KBM-7 (cell line): Measurements from ENCODE around the gene ACOT11.
A peak's percentile ranks its signal among the peaks of the same experiment; 100 is the strongest.
"Not testable (repeated sequence)": the region's sequence is repeated elsewhere in the genome, so short reads cannot be mapped to it uniquely, and the experiment has no call there.

Experiments used
- DNase-seq: peaks from one replicate; pipeline ENCODE4 v3.0.0-alpha.2; 2015
- in situ Hi-C: fragments of 300-500 bp; cut with MboI; formaldehyde crosslinking; loops from 2 replicates; pipeline ENCODE4 v1.14.3; 2020; ENCODE audit warnings: low sequenced_read_pairs, low pct_unique_long_range_greater_than_20kb, mixed read lengths

Gene ACOT11

DNA sequence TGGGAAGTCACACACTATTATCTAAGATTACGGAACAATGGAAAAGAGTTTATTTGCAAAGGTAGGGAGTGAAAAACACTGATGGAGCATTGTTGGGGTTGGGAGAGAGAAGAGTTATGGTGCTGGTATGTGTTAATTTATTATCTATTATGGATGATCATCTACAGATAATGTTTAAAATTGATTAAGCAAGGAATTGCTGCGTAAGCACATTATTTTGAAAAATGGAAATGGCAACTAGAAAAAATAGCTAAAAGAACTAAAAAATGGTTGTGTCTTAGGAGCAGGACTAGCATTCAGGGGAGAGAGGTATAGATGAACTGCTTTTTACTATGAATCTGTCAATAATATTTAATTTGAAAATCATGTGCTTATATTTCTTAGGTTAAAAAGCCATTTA lies 16.0 kb upstream of the ACOT11 start:
- DNase-seq: no peak
- in situ Hi-C loops: no loop called here

DNA sequence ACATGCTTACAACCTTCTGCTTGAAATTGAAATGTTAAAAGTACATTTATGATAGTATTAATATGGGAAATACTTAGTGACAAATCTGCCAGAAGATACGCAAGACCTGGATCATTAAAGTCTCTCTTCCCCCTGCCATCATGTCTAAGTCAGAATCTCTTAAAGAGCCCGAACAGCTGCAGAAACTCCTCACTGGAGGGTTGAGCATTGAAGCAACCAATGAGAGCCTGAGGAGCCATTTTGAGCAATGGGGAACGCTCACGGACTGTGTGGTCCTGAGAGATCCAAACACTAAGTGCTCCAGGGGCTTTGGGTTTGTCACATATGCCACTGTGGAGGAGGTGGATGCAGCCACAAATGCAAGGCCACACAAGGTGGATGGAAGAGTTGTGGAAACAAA lies 11.4 kb upstream of the ACOT11 start:
- DNase-seq, in situ Hi-C loops: not testable (repeated sequence)

DNA sequence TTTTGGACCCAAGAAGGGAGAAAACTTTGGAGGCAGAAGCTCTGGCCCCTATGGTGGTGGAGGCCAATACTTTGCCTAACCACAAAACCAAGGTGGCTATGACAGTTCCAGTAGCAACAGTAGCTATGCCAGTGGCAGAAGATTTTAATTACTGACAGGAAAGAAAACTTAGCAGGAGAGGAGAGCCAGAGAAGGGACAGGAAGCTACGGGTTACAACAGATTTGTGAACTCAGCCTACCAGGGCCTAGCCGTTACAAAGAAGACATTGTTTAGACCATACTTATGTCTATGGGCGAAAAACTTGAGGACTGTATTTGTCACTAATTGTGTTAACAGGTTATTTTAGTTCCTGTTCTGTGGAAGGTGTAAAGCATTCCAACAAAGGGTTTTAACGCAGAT lies 10.4 kb upstream of the ACOT11 start:
- in situ Hi-C loops: no loop called here

DNA sequence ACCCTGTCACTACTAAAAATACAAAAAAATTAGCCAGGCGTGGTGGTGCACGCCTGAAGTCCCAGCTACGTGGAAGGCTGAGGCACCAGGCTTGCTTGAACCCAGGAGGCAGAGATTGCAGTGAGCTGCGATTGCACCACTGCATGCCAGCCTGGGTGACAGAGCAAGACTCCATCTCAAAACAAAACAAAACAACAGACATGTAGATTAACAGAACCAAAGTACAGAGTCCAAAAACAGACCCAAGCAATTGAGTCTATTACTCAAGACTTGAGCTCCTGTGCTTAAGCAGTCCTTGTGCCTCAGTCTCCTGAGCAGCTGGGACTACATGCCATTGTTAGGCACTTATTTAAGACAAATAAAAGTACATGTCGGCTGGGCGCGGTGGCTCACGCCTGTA lies 9.5 kb upstream of the ACOT11 start:
- in situ Hi-C loops: no loop called here
- DNase-seq: no peak

More for the DNA sequence above, 10.4 kb upstream of the ACOT11 start:
- DNase-seq: no peak

DNA sequence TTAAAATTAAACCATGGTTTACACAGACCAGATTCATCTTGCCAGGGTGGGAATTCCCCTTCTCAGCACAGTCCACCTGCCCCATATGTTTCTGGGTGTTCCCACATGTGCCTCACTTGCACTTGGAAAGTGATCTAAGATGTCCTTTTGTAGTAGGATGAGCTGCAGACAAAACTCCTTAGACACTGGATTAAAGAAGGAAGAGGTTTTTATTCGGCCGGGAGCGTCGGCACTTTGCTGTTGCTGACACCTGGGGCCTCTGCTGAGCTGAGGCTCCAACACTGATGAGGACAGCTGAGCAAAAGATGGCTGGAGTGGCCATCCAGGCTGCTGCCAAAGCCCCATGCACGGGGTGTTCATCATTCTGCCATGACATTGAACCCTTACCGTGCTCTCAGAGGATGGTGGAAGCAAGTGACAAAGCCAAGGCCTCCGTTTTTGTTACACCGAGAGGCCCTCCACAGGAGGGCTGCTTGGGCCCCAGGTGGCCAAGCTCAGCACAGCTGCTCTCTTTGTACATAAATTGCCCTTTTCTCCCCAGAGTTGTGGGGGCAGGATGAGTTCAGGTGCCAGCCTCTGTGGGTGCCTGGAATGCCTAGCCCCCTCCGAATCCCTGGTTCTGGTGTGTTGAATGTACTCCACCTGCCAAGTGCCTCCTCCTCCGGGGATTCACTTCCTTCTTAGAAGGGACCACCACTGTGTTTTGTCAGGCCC lies 7.3 kb upstream of the ACOT11 start:
- in situ Hi-C loops: no loop called here
- DNase-seq: no peak

DNA sequence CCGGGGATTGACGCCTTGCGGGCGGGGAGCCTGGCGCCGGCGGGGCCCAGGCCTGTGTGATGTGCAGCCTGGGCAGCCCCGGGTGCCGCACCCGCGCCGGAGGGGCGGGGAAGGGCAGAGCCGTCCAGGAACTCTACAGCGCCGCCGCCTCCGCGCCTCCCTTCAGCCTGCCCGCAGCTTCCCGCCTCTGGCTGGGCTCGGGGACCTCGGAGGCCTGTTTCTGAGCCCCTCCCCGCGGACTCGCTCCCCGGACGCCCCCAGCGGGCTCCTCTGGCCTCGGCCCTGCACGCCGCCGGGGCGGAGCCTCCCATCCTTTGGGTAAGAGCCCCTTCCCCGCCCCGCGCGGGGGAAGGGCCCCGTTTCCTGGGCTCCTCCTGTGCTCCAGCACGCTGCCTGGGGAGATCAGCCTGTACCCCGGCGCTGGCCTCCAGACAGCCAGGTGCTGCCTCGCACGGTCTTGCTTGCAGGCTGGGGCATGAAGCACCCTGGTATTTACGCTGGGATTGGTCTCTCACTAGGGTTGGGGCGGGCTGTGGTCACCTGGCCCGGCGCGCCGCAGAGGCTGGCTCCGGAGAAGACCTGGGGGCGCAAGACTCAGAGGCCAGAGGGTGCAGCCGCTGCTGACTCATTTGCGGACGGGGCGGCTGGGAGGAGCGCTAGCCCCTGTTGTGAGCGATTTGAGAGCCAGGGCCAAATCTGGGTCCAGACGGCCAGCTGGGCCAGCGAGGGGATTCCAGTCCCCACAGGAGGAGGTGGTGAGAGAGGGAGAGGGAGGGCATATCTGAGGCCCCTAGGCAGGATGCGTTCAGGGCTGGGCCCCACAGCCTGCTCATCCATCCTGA lies 5.7 kb upstream of the ACOT11 start:
- in situ Hi-C loops: no loop called here
- DNase-seq: peak; percentile 82

DNA sequence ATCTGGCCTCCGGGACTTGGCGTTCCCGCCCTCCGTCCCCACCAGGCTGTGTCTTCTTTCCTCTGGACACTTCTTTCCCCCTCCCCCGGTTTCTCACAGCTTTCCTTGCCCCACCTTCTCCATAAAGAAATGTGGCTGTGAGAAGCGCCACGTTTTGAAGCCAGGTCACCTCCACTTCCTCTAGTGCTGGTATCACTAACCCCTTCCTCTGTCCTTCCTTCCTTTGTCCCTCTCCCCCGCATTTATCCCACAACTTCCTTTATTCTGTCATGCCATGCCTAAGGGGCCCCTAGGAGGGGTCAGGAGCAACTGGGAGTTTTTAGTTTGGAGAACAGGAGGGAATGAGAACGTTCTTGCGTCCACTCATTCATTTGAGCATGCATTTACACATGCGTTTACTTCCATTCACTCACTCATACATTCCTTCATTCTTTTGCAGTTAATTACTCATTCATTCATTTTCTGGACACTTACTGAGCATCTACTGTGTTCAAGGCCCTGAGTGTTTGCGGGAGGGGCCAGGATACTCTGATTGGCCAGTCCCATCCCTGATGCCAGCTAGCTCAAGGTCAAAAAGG lies 5.0 kb upstream of the ACOT11 start:
- in situ Hi-C loops: no loop called here
- DNase-seq: peak; percentile 89

DNA sequence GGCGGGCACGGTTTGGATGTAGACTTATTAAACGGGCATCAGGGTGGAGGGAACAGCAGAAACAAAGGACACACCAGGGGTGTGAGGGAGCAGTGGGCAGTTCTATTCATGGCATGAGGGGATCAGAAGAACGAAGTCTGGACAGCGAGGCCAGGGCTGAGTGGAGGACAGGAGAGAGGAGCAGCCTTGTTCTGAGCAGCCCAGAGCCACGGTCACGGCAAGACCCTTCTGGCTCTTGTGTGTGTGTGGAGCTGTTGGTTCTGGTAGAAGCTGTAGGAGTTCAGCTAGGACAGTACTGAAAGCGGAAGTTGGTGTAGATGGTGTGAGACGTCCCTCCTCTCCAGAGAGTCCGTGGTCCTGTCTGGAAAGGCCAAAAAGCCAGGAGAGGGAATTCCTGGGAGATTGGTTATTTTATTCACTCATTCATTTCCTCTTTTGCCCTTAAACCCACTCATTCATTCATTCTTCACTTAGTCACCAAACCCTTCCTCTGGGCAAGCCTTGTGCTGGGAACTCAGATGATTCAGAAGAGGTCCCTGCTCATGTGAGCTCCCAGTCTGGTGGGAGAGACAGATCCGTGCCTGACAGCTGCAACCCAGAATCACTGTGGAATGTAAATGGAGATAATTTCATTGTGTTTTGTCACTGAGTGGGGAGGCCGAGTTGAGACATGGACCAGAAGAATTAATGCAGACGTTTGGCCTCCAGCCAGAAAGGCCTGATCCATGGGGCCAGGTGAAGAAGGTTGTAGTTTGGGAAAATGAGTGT lies 4.1 kb upstream of the ACOT11 start:
- in situ Hi-C loops: no loop called here
- peak; percentile 47 for DNase-seq

DNA sequence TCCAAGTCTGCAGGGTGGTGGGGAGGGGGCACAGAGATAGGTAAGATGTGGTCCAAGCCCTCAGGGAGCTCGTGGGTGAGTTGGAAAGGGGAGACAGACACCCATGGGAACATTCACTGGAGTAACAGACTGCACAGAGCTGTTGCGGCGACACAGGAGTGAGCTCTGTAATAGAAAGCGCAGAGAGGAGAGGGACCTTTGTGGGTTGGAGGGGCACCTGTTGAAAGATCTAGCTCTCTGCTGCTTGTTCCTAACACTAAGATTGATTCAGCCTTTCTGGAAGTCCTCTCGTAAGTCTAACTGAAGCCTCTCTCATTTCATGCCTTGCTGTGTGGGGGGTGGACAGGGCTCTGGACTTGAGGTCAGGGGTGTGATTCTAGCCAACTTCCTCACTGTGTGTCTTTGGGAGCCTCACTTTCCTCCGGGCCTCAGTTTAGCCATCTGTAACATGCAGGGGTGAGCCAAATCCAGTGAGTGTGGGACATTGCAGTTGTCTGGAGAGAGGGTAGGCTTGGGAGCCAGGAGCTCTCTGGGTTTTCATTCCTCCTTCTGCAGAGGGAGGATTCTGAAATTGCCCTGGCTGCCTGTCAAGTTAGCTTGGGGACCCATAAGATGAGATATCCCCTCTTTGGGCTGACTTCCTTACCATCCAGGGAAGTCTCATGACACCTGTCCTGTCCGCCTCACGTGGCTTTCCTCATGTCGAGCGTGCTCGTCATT lies 2.0 kb upstream of the ACOT11 start:
- in situ Hi-C loops: no loop called here
- DNase-seq: no peak

DNA sequence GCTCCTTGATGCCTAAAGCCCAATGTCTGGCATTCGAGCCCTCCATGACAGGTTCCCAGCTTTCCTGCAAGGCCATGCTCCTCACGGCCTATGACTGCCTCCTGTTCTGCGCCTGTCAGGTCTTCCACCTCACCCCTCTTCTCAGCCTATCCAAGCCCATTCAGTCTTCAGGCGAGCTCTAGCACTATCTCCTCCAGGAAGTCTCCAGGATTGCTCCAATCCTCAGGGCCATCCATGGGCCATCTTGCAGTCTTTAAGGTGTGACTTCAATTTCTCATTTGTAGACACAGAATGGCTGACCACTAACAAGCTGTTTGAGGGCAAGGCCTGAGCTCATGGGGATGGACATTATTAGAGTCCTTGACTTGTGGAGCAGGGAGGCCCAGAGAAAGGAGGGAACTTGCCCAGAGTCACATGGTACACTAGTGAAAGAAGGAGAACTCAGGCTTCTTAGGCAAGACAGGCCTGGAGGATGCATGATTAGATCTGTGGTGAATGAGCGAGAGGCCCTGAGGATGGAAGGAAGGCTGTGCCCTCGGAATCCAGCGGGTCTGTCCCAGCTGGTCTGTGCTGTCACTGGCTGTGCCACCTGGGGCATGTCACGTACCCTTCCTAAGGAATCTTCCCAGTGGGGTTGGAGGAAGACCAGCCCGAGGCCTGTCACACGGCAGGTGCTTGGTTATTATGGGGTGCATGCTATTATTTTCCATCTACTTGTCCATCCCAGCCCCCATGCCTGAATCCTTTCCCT lies 1.2 kb upstream of the ACOT11 start:
- in situ Hi-C loops: no loop called here
- DNase-seq: peak; percentile 67

DNA sequence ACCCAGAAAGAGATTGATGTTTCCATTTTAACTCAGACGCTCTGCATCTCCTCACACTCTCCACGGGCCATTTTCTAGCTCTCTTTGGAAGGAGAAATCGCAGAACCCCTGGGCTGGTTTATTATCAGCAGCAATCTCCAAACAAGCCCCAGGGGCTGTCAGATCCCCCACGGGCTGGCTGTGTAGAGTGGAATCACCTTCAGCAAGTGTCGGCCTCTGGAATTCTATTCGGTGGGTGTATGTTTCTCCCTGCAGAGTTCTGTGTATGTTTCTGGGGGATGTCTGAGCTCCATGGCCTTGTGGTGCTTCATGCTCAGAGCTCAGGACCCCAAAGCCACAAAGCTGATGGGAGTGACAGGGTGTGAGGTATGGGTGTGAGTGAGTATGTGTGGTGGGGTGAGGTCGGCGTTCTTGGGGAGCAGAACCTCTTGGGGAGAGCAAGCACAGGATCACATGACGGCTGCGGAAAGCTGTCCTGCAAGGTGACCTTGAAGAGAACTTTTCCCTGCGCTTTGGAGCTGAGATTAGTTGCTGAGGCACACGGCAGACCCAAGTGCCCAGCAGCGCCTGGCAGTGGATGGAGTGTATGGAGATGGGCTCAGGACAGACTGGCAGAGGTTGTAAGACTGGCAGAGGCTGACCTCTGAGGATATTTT lies 489 bp downstream of the ACOT11 start:
- no peak for DNase-seq
- in situ Hi-C loops: no loop called here

DNA sequence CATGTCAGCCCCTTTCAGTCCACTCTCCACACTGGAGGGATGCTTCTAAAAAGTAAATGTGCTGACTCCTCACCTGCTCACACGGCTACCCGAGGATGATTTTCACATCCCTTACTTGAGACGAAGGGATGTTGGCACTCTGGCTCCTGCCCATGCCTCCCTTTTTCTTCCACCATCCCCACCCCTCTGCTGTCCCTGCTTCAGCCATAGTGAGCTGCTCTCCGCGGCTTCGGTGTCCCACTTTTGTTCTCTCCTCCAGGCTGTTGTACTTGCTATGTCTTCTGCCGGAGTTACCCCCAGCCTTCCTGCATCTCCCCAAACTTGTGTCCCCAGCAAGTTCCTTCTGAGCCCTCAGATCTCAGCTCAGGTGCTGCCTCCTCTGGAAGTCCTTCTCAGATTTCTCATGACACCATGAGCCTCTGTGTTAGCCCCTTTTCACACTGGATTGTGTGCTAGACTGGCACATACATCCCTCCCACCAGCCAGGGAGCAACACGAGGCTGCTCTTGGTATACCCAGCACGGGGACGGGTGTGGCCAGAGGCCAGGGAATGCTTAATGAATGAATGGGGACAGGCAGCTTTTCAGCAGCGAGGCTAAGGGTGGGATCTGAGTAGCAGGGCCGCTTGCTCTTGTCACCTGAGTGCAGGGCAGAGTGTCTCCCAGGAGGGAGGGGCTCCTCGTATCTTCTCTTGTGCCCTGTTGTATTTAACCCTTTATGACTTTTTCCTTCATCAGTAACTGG lies 1.3 kb downstream of the ACOT11 start:
- no peak for DNase-seq
- in situ Hi-C loops: no loop called here

DNA sequence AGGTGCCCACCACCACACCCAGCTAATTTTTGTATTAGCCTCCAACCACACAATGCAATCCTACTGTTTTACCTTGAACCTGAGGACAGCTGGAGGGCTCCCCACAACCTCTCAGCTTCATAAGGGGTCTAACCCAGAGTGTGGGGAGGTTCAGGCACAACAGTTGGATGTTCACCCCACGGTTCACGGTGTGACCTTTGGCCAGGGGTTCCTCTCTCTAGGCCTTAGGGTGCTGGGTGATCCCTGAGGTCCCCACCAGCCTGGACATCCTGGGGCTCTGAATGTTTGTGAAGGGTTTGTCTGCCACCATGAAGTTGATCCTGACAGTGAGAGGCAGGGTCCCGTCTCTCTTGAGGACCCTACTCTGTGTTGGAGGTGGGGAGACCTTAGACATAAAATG lies 3.9 kb downstream of the ACOT11 start:
- no peak for DNase-seq
- in situ Hi-C loops: no loop called here

DNA sequence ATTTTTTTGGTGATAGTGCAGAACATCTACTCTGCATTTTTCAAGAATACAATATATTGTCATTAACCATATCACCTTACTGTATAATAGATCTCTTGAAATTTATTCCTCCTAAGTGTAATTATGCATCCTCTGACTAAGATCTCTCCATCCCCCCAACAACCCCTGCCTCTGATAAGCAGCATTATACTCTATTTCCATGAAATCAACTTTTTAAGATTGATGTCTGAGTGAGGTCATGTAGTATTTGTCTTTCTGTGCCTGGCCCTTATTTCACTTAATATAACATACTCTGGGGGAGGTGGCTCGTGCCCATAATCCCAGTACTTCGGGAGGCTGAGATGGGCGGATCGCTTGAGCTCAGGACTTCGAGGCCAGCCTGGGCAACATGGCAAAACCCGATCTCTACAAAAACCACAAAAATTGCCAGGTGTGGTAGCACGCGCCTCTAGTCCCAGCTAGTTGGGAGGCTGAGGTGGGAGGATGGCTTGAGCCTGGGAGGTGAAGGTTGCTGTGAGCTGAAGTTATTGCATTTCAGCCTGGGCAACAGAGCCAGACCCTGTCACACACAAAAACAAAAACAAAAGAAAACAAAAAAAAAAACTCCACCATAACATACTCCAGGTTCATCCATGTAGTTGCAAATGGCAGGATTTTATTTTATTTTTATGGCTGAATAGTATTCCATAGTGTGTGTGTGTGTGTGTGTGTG lies 5.7 kb downstream of the ACOT11 start:
- in situ Hi-C loops: no loop called here

DNA sequence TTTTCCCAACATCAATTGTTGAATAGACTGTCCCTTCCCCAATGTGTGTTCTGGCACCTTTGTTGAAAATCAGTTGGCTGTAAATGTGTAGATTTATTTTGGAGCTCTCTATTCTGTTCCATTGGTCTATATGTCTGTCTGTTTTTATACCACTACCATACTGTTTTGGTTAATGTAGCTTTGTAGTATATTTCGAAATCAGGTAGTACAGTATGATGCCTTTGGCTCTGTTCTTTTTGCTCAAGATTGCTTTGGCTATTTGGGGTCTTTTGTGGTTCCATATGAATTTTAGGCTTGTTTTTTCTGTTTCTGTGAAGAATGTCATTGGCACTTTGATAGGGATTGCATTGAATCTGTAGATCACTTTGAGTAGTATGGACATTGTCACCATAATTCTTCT lies 8.1 kb downstream of the ACOT11 start:
- in situ Hi-C loops: no loop called here
- DNase-seq: no peak

More for the DNA sequence above, 5.7 kb downstream of the ACOT11 start:
- DNase-seq: no peak

DNA sequence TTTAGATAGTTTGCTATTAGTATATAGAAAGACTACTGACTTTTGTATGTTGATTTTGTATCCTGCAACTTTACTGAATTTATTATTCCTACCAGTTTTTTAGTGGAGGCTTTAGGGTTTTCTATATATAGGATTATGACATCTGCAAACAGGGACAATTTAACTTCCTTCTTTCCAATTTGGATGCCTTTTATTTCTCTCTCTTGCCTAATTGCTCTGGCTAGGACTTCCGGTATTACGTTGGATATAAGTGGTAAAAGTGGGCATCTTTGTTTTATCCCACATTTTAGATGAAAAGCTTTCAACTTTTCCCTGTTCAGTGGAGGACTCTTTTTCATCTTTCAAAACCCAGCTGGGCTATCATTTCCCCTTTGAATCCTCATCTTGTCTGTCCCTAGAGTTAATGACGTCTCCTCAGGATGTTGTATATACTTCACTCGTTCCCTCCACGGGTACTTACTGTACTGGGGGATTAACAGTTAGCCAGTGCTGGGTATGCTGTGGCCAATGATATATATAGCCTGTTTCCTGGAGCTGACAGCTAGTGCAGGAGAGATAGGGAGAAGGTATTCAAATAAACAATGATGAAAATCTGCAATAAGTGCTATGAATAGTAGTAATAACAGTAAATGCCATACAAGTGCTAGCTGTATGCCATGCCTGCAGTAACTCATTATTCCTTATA lies 9.8 kb downstream of the ACOT11 start:
- DNase-seq: peak; percentile 42
- in situ Hi-C loops: no loop called here
